OCI-M2 (cell line): ENCODE data around the gene GMCL2.

Experiments
- DNase-seq: peaks from one replicate; lab custom pipeline; 2025; ENCODE audit not compliant: unreplicated experiment; lab: John Stamatoyannopoulos, UW

GMCL2 gene

GRCh38 chr5:178221853-178222252 lies 34.7 kb upstream of the GMCL2 start:
- no peak for DNase-seq

- no peak for DNase-seq
These were observed 34.1 kb upstream of the GMCL2 start for GRCh38 chr5:178221282-178221681.

GRCh38 chr5:178218827-178219226 lies 31.7 kb upstream of the GMCL2 start:
- DNase-seq, result no peak

GRCh38 chr5:178218237-178218776 lies 31.1 kb upstream of the GMCL2 start:
- DNase-seq, result no peak

GRCh38 chr5:178216779-178217178 lies 29.6 kb upstream of the GMCL2 start:
- no peak for DNase-seq

GRCh38 chr5:178216088-178216534 lies 28.9 kb upstream of the GMCL2 start:
- DNase-seq, result no peak

- DNase-seq, result no peak
These were observed 28.3 kb upstream of the GMCL2 start for GRCh38 chr5:178215280-178216002.

- no peak for DNase-seq
These were observed 27.1 kb upstream of the GMCL2 start for GRCh38 chr5:178214160-178214803.

- no peak for DNase-seq
These were observed 26.6 kb upstream of the GMCL2 start for GRCh38 chr5:178213748-178214151.

- no peak for DNase-seq
These were observed 25.9 kb upstream of the GMCL2 start for GRCh38 chr5:178213003-178213461.

- DNase-seq, result no peak
These were observed 25.3 kb upstream of the GMCL2 start for GRCh38 chr5:178212241-178213002.

- DNase-seq, result no peak
These were observed 24.2 kb upstream of the GMCL2 start for GRCh38 chr5:178211095-178212048.

- DNase-seq, result no peak
These were observed 23.5 kb upstream of the GMCL2 start for GRCh38 chr5:178210686-178211085.

- no peak for DNase-seq
These were observed 22.9 kb upstream of the GMCL2 start for GRCh38 chr5:178210073-178210535.

GRCh38 chr5:178209334-178210072 lies 22.3 kb upstream of the GMCL2 start:
- no peak for DNase-seq

- no peak for DNase-seq
These were observed 21.5 kb upstream of the GMCL2 start for GRCh38 chr5:178208540-178209227.

GRCh38 chr5:178207917-178208280 lies 20.7 kb upstream of the GMCL2 start:
- DNase-seq, result no peak

GRCh38 chr5:178207183-178207916 lies 20.2 kb upstream of the GMCL2 start:
- no peak for DNase-seq
